ENCODE results near the gene RSPRY1.

Gene RSPRY1

DNA sequence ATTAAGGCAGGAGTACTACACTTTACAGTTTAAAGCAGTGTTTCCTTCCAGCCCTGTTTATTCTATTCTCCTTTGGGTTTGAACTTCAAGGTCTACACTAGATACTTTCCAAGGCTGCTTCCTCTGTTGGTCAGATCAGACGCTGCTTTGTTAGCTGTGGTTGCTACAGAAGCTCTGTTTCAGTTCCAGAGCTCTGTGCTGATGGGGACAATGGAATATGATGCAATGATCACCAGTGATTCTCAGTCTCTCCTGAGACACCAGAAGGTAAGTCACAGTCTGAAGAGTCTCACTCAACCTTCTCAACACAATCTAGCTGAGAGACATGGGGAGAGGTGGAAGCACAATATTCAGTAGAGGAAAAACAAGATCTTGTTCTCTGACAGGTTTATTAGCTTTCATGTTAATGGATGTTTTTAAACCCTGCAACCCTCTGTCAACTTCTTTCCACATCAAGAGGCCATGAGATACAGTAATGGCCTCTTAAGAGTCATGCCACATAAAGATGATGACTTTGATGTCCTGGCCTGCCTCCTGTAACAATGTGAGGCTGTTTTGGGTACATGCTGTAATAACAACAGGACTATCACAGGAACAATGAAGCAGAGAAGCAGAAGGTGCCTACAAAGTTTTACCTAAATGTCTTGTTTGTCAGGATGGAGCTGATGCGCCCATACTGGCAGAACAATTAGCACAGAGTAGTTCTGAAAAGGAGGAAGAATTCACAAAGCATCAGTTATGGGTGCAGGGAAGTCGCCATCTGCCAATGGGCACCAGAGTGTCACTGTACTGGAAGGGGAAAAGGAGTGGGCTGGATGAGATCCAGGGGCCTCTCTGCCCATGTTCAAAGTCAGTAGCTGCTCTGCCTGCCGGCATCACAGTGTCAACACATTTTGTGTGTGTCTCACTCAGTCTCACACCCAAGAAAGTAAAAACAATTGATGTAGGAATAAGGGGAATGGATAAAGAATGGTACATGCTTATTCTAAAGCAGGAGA is 33.7 kb upstream of the RSPRY1 start:
- DNase-seq: peak; percentile 54 to 67

DNA sequence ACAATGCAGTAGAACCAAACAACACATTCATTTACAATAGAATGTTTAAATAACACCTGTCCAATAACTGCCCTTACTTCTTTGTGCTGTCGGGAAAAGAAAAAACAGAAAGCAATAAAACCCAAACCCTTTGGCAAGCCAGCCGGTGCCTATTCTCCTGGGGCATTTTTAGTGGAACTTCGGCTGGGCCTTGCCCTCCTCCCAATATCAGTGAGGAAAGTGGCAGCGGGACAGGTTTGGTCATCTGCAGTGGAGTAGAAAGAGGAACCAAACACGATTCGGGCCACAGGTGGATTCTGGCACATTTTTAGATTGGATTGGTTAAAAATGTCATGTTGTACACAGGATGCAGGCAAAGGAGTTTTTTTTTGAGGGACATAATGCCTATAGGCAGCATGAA is 32.3 kb upstream of the RSPRY1 start:
- DNase-seq: no peak

DNA sequence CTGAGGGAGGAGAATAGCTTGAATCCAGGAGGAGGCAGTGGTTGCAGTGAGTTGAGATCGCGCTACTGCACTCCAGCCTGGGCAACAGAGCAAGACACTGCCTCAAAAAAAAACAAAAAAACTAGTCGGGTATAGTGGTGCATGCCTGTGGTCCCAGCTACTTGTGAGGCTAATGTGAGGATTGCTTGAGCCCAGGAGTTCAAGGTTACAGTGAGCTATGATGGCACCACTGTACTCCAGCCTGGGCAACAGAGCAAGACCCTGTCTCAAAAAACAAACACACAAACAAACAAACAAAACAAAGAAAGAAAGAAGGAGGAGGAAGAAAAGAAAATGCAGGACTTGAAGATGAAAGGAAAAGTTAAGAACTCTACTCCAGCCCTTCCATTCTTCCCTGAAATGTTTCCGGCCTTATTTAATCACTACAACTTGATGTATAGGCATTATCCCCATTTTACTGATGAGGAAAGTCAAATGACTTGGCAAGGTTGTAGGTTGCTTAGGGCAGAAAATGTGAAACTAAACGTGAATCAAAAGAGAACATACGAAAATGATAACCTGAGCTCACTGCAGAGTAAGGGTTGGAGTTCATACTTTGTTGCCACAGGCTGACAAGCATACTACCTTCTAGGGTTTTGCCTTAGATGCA is 30.3 kb upstream of the RSPRY1 start:
- DNase-seq: no peak

DNA sequence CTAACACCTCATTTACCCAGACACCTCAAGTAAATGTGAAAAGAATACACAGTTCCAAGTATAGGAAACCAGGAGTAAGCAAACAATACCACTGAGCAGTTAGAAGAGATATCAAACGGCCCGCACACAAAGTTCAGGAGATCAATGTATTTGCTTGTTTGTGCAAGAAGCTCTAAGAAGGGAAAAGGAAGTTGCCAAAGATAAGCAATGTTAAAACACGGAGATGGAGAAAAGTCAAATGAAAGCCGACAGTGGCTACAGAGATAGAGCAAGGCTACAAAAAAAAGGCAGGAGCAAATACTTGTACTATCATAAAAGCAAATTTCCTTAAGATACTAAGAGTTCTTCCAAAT is 29.8 kb upstream of the RSPRY1 start:
- no peak for DNase-seq

DNA sequence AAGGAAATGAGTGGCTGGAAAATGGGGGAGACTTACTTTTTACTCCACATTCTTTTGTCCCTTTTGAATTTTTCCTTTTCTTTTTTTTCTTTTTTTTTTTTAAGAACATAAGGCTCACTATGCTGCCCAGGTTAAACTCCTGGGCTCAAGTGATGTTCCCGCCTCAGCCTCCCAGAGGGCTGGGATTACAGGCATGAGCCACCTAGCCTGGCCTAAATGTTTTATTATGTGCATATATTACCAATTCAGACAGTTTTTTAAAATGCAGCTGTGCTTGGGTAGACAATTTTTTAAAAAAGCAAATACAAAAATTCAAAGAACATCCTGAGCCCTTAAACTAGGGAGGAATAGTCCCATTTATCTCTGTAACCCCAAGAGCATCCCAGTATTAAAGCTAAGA is 28.6 kb upstream of the RSPRY1 start:
- DNase-seq: no peak

DNA sequence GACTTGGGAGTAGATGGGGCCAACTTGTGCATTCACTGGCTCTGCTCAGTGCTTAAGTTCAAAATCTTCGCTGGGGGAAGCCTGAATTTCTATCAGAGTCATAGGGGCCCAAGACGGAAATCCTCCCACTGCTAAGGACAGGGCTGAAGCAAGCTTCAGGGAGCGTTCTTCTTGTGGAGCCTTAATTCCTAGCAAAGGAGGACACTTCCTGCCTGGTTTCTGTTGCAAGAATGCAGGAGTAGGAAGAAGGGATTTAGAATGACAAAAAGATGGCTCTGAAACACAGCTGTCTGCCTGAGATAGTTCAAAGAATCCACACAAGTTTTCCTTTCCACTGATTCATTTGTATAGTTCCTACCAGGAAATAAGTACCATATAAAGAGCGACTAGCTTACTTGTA is 26.7 kb upstream of the RSPRY1 start:
- no peak for DNase-seq

DNA sequence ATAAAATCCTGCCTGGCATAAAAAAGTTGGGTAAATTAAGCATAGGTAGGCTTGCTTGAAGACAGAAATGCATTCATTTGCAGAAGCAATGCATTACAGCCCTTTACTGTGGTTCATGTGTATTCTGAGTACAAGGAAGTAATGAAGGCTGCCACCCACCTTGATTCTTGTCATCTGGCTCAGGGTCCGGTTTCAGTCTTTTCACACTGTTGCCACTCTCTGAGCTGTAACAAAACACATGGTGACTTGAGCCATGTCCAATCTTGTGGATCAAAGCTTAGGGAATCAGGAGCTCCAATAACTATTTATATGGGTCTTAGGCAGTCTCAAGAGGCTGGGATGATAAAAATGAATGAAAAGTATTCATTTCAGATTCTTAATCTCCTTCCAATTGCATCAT is 22.3 kb upstream of the RSPRY1 start:
- DNase-seq: no peak

DNA sequence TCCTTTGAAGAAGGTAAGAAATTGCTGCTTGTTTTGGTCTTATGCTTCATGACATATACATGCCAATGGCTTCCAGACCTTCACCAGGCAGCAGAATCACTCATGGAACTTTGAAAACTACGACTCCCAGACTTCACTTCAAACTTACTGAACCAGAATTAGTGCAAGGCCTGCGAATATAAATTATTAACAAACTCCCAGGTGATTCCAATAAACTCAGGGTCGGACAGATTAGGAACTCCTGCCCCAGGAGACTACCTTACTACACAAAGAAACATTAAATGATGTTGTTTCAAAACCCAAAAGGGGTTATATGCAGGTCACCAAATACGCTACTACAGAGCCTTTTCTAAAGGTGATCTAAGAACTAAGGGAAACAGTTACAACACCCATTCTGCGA is 20.6 kb upstream of the RSPRY1 start:
- DNase-seq: no peak

DNA sequence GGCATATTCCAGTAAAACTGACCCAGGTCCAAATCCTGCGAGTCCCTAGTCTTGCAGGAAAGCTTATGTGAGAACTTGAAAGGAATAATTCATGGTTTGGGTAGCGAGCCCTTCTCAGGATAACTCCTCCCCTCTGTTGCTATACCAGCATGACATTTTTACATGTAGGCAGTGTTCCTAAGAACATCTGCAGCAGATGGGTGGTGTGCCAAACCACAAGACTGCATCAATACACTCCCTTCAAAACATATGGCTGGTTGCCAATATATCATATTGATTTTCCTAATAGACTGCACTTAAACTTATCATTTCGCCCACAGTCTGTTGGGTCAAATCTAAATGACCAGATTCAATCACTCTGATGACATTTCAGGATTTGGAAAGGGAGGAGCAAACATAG is 20.2 kb upstream of the RSPRY1 start:
- no peak for DNase-seq

DNA sequence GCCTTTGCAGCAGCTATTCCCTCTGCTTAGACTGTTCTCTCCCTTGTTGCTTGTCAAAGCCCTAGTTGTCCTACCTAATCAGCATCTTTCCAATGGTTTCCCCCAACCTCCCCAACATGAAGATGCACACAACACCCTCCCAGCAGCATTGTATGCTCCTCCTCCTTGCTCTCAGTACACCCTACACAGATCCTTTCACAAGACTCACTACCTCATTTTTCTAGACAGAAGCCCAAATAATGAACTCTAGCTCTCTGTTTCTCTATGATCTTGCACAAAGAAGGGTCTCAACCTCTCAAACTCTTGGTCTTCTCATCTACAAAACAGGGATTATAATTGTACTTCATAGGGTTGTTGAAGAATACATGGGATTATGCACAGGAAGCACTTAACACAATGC is 19.7 kb upstream of the RSPRY1 start:
- no peak for DNase-seq

DNA sequence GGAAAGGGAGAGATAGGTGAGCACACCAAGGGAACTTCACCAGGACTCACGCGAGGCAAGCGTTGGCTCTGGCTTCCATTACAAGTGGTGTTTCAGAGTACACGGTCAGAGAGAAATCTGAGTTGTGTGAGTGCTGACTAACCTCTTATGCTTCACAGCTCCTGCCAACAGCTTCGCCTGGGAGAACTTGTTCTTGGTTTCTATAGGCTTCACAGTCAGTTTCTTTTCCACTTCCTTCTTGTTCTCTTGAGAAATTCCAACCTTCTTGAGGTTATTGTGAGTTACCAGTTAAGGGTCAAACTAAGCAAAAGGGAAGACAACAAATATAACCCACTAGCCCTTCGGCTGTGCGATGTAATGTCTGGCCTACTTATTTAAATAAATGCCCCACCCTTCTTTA is 19.2 kb upstream of the RSPRY1 start:
- no peak for DNase-seq

DNA sequence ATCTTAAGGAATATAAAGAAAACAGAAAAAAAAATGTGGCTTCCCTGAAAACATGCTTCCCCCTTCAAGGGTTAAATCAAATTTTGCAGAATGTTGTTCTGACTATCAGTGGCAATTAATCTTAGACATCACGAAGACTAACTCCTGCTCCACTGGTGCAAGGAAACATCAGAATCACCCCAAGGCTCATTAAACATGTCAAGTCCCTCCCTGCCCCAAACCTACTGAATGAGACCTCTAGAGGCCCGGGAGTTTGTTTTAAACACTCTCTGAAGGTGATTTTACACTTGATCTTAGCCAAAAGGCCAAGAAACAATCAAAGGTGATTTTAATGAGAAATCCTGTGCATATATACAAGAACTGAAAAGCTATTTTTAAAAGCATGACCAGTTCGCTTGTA is 18.6 kb upstream of the RSPRY1 start:
- DNase-seq: no peak

DNA sequence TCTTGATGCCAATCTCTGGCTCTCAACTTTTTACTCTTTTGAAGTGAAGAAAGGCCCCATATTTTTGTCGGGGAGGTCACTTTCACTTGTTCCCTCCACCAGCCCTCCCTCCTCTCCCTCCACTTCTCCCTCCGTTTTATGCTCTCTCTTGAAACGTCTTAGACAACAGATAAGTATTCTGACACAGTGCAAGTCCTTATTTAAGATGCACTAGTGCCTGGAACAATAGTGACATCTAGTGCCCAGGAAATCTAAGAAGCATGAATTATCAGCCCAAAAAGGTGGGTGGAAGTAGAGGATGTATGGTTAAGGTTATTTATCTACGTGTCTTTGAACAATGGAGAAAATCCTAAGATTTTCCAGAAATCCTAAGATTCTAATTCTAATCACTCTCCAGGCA is 18.2 kb upstream of the RSPRY1 start:
- no peak for DNase-seq

DNA sequence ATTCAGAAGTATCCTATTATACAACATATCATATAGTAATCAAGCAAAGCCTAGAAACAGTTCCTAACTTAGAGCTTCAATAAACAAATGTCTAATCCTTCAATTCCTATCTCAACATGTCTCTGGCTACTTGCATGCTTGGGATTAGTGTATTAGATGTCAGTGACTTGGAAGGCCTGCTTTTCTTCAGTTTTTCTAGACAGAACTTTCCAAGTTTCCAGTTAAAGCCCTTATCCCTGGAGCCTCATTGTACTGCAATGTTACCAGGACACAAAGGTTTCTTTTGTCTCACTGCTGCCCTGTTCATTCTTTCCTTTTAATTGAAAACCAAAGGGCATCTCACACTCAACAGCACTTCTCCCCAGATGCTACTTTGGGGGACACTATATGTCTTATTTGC is 16.8 kb upstream of the RSPRY1 start:
- DNase-seq: no peak

DNA sequence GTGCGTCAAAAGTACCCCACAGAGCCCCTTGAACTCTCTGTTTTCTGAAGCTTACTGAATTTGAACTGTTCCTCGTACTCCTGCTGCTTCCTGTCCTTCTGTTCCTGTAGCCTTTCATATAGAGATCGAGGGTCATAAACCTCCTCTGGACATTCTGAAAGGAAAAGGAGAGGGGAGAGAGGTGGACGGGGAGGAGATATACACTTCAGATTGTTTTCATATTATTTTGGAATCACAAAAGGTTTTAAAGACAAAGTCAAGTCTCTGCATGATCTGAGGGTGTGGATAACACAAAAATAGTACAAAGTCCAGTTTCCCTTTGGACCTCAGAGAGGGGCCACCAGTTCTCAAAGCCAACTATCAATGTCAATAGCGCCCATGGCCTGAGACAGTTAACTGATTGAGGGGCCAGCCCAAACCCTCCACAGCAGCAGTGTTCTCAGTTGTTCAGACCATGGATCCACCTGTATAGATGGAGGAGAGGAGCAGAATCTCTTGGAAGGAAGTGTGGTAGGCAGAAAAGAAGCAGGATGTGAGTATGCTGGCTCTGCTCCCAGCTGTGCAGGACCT is 13.3 kb upstream of the RSPRY1 start:
- no peak for DNase-seq

DNA sequence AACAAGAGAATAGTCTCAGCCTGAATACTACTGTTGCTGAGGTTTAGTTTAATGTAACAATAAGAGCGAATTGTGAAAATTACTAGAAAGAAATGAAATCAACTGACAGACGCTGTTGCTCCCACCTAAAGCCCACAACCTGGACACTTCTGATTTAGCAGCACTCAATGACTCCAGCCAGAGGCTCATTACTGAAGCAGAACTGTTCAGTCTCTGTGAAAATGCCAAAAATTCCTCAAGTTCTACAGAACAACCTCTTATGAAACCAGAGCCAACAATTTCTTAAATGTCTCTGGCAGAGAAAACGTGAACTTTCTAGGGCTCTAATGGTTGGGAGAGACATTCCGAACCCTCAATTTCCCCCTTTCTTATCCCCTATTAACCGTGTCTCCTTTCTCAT is 10.2 kb upstream of the RSPRY1 start:
- no peak for DNase-seq

DNA sequence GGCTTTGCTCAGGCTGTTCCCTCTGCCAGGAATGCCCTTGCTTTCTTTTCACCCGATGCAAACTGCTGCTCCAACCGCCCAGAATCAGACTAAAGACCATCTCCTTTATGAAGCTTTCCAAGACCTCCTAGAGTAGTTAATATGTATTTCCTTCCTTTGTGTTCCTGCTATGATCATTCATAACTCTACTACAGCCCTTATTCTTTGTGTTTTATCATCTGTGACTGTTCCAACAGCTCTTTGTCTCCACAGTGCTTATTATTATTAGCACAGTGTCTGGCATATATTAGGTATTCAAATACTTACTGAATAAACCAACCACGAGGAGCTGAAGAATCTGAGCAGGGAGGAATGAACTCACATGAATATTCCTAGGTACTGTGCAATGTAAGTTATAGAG is 7.9 kb upstream of the RSPRY1 start:
- no peak for DNase-seq

DNA sequence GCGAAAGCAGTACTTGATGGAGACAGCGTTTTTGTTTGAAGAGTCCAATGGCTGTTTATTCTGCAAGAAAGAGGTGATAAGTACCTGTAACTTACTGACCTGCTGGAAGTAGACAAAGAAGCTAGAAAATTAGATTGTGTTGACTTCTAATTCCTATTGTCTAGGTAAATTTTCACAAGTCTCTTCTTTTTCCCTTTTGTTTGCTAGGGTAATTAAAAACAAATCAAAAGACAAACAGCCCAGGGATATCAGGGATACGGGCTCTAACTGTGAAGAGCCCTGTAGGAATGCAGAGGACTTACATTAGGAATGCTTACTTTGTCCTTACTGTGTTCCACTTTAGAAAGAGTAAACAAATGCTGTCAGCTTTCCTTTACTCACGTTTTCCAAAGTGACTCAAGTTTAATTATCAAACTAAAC is 7.3 kb upstream of the RSPRY1 start:
- no peak for DNase-seq

DNA sequence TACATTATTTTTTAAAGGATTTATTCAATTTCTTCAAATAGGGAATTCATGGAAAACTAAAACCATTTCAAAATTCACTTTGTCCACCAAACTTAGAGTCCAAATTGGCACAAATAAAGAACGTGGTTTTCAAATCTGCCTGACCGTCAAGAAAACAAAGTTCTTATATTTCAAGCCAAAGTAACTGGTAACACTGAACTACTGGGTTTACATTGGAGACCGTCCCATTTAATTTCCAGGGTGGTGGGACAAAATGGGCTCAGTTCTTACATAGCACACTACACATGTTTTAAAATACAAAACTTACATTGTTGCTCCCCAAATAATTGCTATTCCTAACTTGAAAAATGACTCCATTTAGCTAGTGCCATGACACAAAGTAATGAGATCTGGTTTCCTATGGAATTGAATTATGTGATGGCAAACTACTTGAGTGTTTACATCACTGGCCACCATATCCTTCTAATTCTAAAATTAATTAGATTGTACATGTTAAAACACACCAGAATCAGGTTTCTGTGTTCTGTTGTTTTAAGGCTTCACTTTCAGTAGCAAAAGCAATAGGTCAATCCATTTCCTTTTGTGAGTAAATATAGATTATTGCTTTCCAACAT is 6.8 kb upstream of the RSPRY1 start:
- no peak for DNase-seq

DNA sequence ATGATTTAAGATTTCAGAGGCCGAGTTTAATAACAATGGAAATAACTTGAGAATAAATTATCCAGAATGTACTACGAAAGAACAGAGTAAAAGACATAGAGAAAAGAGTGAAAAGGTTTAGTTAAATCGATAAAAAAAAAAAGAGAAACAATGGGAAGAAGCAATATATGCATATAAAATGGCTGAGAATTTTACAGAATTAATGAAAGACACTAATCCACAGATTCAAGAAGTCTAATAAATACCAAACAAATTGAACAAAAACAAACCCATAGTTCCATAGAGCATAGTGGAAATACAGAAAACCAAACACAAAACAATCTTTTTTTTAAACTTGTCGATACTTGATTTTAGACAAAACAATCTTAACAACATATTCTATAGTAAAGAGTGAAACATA is 2.0 kb upstream of the RSPRY1 start:
- no peak for DNase-seq

DNA sequence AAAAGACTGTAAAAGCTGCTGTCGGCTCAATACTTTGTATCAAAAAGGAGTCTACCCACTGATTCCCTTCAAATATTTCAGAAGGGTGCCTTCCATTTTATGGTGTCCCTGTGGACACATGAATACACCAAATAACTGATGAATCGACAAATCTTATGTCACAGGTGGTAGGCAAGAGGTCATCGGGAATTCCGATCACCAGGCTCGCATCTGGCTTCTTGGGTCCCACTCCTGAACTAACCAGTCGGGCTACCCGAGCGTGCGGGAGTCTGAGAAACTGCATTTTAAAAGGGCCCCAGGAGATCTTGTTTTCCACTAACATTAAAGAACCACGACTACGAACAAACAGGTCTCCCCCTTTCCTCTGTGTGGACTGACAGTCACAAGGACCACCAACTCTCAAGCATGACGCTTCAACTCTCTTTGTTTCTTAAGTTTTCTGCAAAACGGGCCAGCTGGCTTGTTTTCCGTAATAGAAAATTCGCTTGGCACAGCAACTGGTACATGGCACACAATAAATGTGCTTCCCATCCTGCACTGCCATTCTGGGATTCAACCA is 1.2 kb upstream of the RSPRY1 start:
- no peak for DNase-seq

DNA sequence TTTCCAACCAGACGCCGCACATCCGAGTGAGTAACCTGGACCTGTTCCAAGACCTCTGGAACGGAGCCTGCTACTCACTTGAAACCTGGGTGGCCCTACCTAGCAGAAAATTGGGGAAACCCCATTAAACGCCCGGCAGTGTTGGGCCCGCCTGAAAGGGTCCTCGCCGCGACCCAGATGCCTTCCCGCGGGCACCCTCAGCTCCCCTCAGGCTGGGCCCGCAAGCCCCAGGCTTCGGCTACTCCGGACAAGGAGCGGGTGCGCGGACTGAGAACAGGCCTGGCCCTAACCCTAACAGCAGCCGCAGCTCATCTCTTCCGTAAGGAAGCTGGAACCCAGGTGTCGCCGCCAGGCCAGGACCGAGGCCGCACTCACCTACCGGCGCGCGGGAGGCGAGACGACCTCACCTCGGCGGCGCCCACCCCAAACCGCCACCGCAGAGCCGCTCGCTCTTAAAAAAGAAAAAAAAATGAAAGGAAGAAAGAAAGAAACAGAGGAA is 634 bp upstream of the RSPRY1 start:
- DNase-seq: no peak
